ENCODE data around the gene PAQR6.
"Not testable (repeated sequence)": the region's sequence is repeated elsewhere in the genome, so short reads cannot be mapped to it uniquely, and the experiment has no call there.

The PAQR6 gene

GRCh38 chr1:156220226-156220625 is 27.6 kb downstream of the PAQR6 start:
- no peak for DNase-seq (ENCODE audit: low read depth)
- TF ChIP-seq CTCF (IDR thresholded peaks at IDR 0.05; ENCODE audit: control insufficient read depth, insufficient read depth, low read depth, low read length, missing control alignments) = no peak
- H3K4me3 ChIP-seq (ENCODE audit: control insufficient read depth, low read depth, low read length) = no peak overlapping the region

GRCh38 chr1:156217871-156218270 is 30.0 kb downstream of the PAQR6 start:
- no peak for DNase-seq (ENCODE audit: low read depth)
- H3K4me3 ChIP-seq (ENCODE audit: control insufficient read depth, low read depth, low read length) = no peak overlapping the region
- no peak for TF ChIP-seq CTCF (IDR thresholded peaks at IDR 0.05; ENCODE audit: control insufficient read depth, insufficient read depth, low read depth, low read length, missing control alignments)

GRCh38 chr1:156216361-156217086 is 31.3 kb downstream of the PAQR6 start:
- DNase-seq (ENCODE audit: low read depth) = not testable (repeated sequence)

GRCh38 chr1:156214024-156214748 is 33.7 kb downstream of the PAQR6 start:
- DNase-seq (ENCODE audit: low read depth) = no peak
- no peak for TF ChIP-seq CTCF (IDR thresholded peaks at IDR 0.05; ENCODE audit: control insufficient read depth, insufficient read depth, low read depth, low read length, missing control alignments)
- peak overlapping the region; percentile 76 for H3K4me3 ChIP-seq (ENCODE audit: control insufficient read depth, low read depth, low read length)

More at GRCh38 chr1:156216361-156217086, 31.3 kb downstream of the PAQR6 start:
- H3K4me3 ChIP-seq (ENCODE audit: control insufficient read depth, low read depth, low read length) = not testable (repeated sequence)

- no peak for TF ChIP-seq CTCF (IDR thresholded peaks at IDR 0.05; ENCODE audit: control insufficient read depth, insufficient read depth, low read depth, low read length, missing control alignments)
- H3K4me3 ChIP-seq (ENCODE audit: control insufficient read depth, low read depth, low read length) = peak overlapping the region; percentile 76
- no peak for DNase-seq (ENCODE audit: low read depth)
Measured at GRCh38 chr1:156213644-156213966, 34.3 kb downstream of the PAQR6 start.

- TF ChIP-seq CTCF (IDR thresholded peaks at IDR 0.05; ENCODE audit: control insufficient read depth, insufficient read depth, low read depth, low read length, missing control alignments) = no peak
- DNase-seq (ENCODE audit: low read depth) = peak; percentile 81
Measured at GRCh38 chr1:156212833-156213643, 34.8 kb downstream of the PAQR6 start, which contains the start of gene PMF1. PMF1 (plus strand) TSS chr1:156213007; CDS start chr1:156213016, 9 bp downstream.

More at GRCh38 chr1:156212833-156213643, 34.8 kb downstream of the PAQR6 start, which contains the start of gene PMF1:
- peak within 1 kb of the TSS; percentile 76 for H3K4me3 ChIP-seq (ENCODE audit: control insufficient read depth, low read depth, low read length)

All from AG09309 (cell line).